Duodenal mucosa (tissue), 2 donors: ENCODE measurements around the gene BDNF.
A peak's percentile ranks its signal among the peaks of the same experiment; 100 is the strongest.
"Not testable (repeated sequence)": the region's sequence is repeated elsewhere in the genome, so short reads cannot be mapped to it uniquely, and the experiment has no call there.

Experiments
- H3K27ac ChIP-seq: one replicate; pipeline ENCODE4 v1.7.0; 2013; ENCODE audit warnings: low read depth, low read length
- H3K27me3 ChIP-seq, 2 donors: one replicate each; pipeline ENCODE4 v1.7.0; 2013; ENCODE audit warnings: low read length in 2 of 2, control low read depth in 1 of 2; ENCODE audit not compliant: insufficient read depth in 2 of 2, control insufficient read depth in 1 of 2
- H3K36me3 ChIP-seq, 2 donors: one replicate each; pipeline ENCODE4 v1.7.0; 2013; ENCODE audit warnings: low read length in 2 of 2, control low read depth in 1 of 2; ENCODE audit not compliant: insufficient read depth in 2 of 2, control insufficient read depth in 1 of 2
- H3K4me1 ChIP-seq, 2 donors: one replicate each; pipeline ENCODE4 v1.7.0; 2013; ENCODE audit warnings: low read length in 2 of 2, control low read depth in 1 of 2; ENCODE audit not compliant: insufficient read depth in 2 of 2, control insufficient read depth in 1 of 2
- H3K4me3 ChIP-seq, 2 donors: one replicate each; pipeline ENCODE4 v1.7.0; 2013; ENCODE audit warnings: low read length in 2 of 2, low read depth in 1 of 2
- H3K9ac ChIP-seq, 2 donors: one replicate each; pipeline ENCODE4 v1.7.0; 2013; ENCODE audit warnings: low read length in 2 of 2, low read depth in 1 of 2
- H3K9me3 ChIP-seq, 2 donors: one replicate each; pipeline ENCODE4 v1.7.0; 2013; ENCODE audit warnings: low read length in 2 of 2, control low read depth in 1 of 2; ENCODE audit not compliant: control insufficient read depth in 1 of 2

BDNF gene

GRCh38 chr11:27700351-27701301, at the start of gene BDNF:
Gene BDNF, minus strand, starts transcription at chr11:27700455. Its CDS starts 41,891 bp downstream, at chr11:27658564.
- Histone ChIP-seq H3K4me3 (peak within 1 kb of the TSS; percentile 68 to 75), H3K9me3 (no peaks in the 10 kb centered on the region), H3K36me3 (no peaks in the 10 kb centered on the region), H3K9ac (peak within 1 kb of the TSS in 1 of 2 donors; percentile 27), H3K4me1 (peaks cover 10 to 13% of the 10 kb centered on the region in 2 donors), H3K27me3 (peaks cover 40 to 48% of the 10 kb centered on the region in 2 donors), H3K27ac (no peak within 1 kb of the TSS)

GRCh38 chr11:27740362-27741013, 40.2 kb upstream of the BDNF start:
- Histone ChIP-seq H3K4me1 (no peaks in the 10 kb centered on the region), H3K9me3 (no peaks in the 10 kb centered on the region), H3K27me3 (no peaks in the 10 kb centered on the region), H3K9ac (no peak overlapping the region), H3K36me3 (no peaks in the 10 kb centered on the region), H3K4me3 (no peak overlapping the region), H3K27ac (no peak overlapping the region)

GRCh38 chr11:27735281-27735680, 35.0 kb upstream of the BDNF start:
- no peak overlapping the region for H3K27ac ChIP-seq
- no peaks in the 10 kb centered on the region for H3K27me3 ChIP-seq
- no peak overlapping the region for H3K9ac ChIP-seq
- no peaks in the 10 kb centered on the region for H3K4me1 ChIP-seq
- H3K36me3 ChIP-seq = no peaks in the 10 kb centered on the region
- H3K4me3 ChIP-seq = no peak overlapping the region
- no peaks in the 10 kb centered on the region for H3K9me3 ChIP-seq

- not testable (repeated sequence) for H3K36me3 ChIP-seq, H3K4me1 ChIP-seq, H3K27ac ChIP-seq, H3K27me3 ChIP-seq, H3K9me3 ChIP-seq, H3K4me3 ChIP-seq, H3K9ac ChIP-seq
Measured at GRCh38 chr11:27731803-27732202, 31.5 kb upstream of the BDNF start.

GRCh38 chr11:27726981-27727380, 26.7 kb upstream of the BDNF start:
- peaks cover 13 to 28% of the 10 kb centered on the region in 2 donors for H3K27me3 ChIP-seq
- no peaks in the 10 kb centered on the region for H3K9me3 ChIP-seq
- no peak overlapping the region for H3K4me3 ChIP-seq
- H3K27ac ChIP-seq = no peak overlapping the region
- H3K36me3 ChIP-seq = no peaks in the 10 kb centered on the region
- no peak overlapping the region for H3K9ac ChIP-seq
- peaks cover 4% of the 10 kb centered on the region in 2 donors for H3K4me1 ChIP-seq

GRCh38 chr11:27723687-27724086, 23.4 kb upstream of the BDNF start:
- Histone ChIP-seq H3K9me3 (no peaks in the 10 kb centered on the region), H3K27ac (no peak overlapping the region), H3K9ac (no peak overlapping the region), H3K4me1 (peaks cover 4 to 9% of the 10 kb centered on the region in 2 donors), H3K4me3 (no peak overlapping the region), H3K27me3 (peaks cover 41 to 58% of the 10 kb centered on the region in 2 donors), H3K36me3 (no peaks in the 10 kb centered on the region)

- no peak overlapping the region for H3K27ac ChIP-seq
- no peaks in the 10 kb centered on the region for H3K9me3 ChIP-seq
- no peak overlapping the region for H3K9ac ChIP-seq
- H3K36me3 ChIP-seq = no peaks in the 10 kb centered on the region
- peaks cover 4 to 9% of the 10 kb centered on the region in 2 donors for H3K4me1 ChIP-seq
- H3K4me3 ChIP-seq = peak overlapping the region in 1 of 2 donors; percentile 64
- H3K27me3 ChIP-seq = peaks cover 44 to 64% of the 10 kb centered on the region in 2 donors
Measured at GRCh38 chr11:27722953-27723344, 22.7 kb upstream of the BDNF start.

GRCh38 chr11:27722117-27722952, 22.1 kb upstream of the BDNF start:
- peaks cover 50 to 70% of the 10 kb centered on the region in 2 donors for H3K27me3 ChIP-seq

GRCh38 chr11:27721264-27722116, 21.2 kb upstream of the BDNF start:
- Histone ChIP-seq H3K4me1 (peaks cover 4 to 9% of the 10 kb centered on the region in 2 donors), H3K27me3 (peaks cover 50 to 77% of the 10 kb centered on the region in 2 donors), H3K27ac (no peak overlapping the region), H3K9ac (no peak overlapping the region), H3K4me3 (peak overlapping the region; percentile 53 to 64), H3K9me3 (no peaks in the 10 kb centered on the region), H3K36me3 (no peaks in the 10 kb centered on the region)

More at GRCh38 chr11:27722117-27722952, 22.1 kb upstream of the BDNF start:
- Histone ChIP-seq H3K4me3 (peak overlapping the region; percentile 53 to 64), H3K4me1 (peaks cover 4 to 9% of the 10 kb centered on the region in 2 donors), H3K36me3 (no peaks in the 10 kb centered on the region), H3K9ac (no peak overlapping the region), H3K9me3 (no peaks in the 10 kb centered on the region), H3K27ac (no peak overlapping the region)
